Large intestine (tissue), 3 donors: ENCODE measurements around the gene PEAK1. TPM values are rescaled to one million over a fixed set of nuclear protein-coding genes. Genes with fewer than 3 reads are reported as not detected.
A peak's percentile ranks its signal among the peaks of the same experiment; 100 is the strongest.

Experiments used
- DNase-seq, 2 donors: peaks; one replicate each; pipeline versions ENCODE4 v3.0.0 to v3.0.0-alpha.2; 2013
- H3K27ac ChIP-seq: one replicate; pipeline ENCODE4 v1.5.1; 2013; ENCODE audit warnings: low read length
- H3K27me3 ChIP-seq: 2 replicates; pipeline ENCODE4 v1.6.1; 2013; ENCODE audit warnings: low read length; ENCODE audit not compliant: control insufficient read depth, insufficient read depth
- H3K36me3 ChIP-seq: 2 replicates; pipeline ENCODE4 v1.6.1; 2013; ENCODE audit warnings: low read length; ENCODE audit not compliant: control insufficient read depth, insufficient read depth
- H3K4me1 ChIP-seq: one replicate; pipeline ENCODE4 v1.6.1; 2013; ENCODE audit warnings: low read length; ENCODE audit not compliant: control insufficient read depth, insufficient read depth
- H3K4me3 ChIP-seq: one replicate; pipeline ENCODE4 v1.5.1; 2013; ENCODE audit warnings: low read length
- H3K9me3 ChIP-seq: one replicate; pipeline ENCODE4 v1.6.1; 2013; ENCODE audit warnings: mild to moderate bottlenecking, low read depth, low read length, moderate library complexity; ENCODE audit not compliant: control insufficient read depth
- WGBS: methylation state at CpG from one replicate; pipeline ENCODE4 v1.1.5; 2013; ENCODE audit warnings: low lambda C conversion rate; ENCODE audit not compliant: insufficient coverage; 5-methylcytosine and 5-hydroxymethylcytosine counted together
- polyA plus RNA-seq: library from polyadenylated mRNA; unstranded; fragments of 120-200 nt; gene quantifications from one replicate; pipeline ENCODE4 v1.2.1, GENCODE V29; 2013

PEAK1 gene
- polyA plus RNA-seq, 1 donor, result 25.7 TPM

DNA sequence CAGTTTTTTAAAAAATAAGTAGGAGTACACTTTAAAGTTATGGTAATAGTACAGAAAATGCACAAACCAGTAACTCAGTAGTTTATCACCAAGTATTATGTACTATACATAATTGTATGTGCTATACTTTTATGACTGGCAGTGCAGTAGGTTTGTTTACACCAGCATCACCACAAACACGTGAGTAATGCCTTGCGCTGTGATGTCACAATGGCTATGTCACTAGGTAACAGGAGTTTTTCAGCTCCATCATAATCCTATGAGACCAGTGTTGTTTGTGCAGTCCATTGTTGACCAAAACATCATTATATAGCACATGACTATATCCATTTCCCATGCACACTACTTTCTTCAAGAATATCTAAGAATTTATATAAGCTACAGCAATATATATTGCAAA, 280.6 kb downstream of the PEAK1 start:
- H3K4me1 ChIP-seq, result peaks cover 19% of the 10 kb centered on the region
- no peak overlapping the region for H3K4me3 ChIP-seq
- H3K36me3 ChIP-seq, result peaks cover 3% of the 10 kb centered on the region
- H3K27ac ChIP-seq, result no peak overlapping the region
- no CpG with 5 or more reads among the region's 2 CpGs for WGBS
- no peaks in the 10 kb centered on the region for H3K27me3 ChIP-seq
- DNase-seq, result no peak
- peaks cover 22% of the 10 kb centered on the region for H3K9me3 ChIP-seq

DNA sequence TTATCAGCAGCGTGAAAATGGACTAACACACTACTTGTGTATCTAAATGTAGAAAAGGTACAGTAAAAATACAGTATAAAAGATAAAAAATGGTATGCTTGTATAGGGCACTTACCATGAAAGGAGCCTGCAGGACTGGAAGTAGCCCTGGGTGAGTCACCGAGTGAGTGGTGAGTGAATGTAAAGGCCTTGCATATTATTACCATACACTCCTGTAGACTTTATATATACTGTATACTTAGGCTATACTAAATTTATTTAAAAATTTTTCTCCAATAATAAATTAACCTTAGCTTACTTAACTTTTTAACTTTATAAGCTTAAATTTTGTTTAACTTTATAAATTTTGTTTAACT, 281.8 kb downstream of the PEAK1 start:
- DNase-seq, result peak in 1 of 2 donors; percentile 40
- peaks cover 7% of the 10 kb centered on the region for H3K4me1 ChIP-seq
- H3K4me3 ChIP-seq, result no peak overlapping the region
- peaks cover 10% of the 10 kb centered on the region for H3K36me3 ChIP-seq
- no CpG with 5 or more reads among the region's 2 CpGs for WGBS
- H3K27me3 ChIP-seq, result no peaks in the 10 kb centered on the region
- H3K27ac ChIP-seq, result peak overlapping the region; percentile 65
- peaks cover 22% of the 10 kb centered on the region for H3K9me3 ChIP-seq

DNA sequence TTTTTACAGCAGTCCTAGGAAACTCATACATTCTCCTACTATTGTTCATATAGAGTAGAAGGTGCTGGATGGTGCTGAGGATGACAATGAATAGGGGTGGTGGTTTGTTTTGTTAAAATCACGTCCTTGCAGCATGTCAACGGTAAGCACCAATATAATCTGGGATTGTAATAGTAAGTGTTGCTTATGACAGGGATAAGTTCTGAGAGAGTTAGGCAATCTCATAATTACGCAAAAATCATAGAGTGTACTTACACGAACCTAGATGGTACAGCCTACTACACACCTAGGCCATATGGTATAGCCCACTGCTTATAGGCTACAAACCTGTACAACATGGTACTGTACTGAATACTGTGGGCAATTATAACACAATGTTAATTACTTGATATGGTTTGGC, 284.7 kb downstream of the PEAK1 start:
- peaks cover 5% of the 10 kb centered on the region for H3K4me1 ChIP-seq
- no peak for DNase-seq
- peaks cover 11% of the 10 kb centered on the region for H3K9me3 ChIP-seq
- H3K27ac ChIP-seq, result no peak overlapping the region
- no peaks in the 10 kb centered on the region for H3K27me3 ChIP-seq
- 100% methylated on average over 1 of the region's 4 CpGs for WGBS
- H3K36me3 ChIP-seq, result peaks cover 18% of the 10 kb centered on the region
- no peak overlapping the region for H3K4me3 ChIP-seq

DNA sequence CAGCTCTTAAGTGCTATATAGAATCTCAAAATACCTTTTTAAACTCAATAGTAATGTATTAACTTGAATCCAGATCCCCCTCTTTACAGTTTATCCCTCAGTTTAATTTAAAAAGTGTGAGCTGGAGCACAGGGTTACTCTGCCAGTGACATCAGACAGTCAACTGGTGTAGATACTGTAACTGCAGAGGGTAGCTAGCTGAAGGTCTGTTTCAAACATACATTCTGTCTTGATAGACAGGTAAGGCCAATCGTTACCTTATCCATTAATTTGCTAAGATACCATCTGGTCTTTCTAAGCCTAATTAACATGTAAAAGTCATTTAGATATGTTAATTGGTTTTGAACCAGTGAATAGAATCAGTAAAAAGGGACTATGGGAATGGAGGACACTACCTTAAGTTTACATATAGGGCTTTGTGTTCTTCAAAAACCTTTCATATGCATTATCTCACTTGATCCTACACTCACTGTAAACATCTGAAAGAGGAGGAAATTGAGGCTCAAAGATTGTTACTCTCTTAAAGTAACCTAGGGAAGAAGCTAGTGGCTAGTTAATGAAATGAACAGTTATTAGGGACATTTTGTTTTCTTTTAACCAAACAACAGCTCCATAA, 289.5 kb downstream of the PEAK1 start:
- H3K27ac ChIP-seq, result no peak overlapping the region
- H3K4me1 ChIP-seq, result peaks cover 9% of the 10 kb centered on the region
- WGBS, result no CpG with 5 or more reads among the region's 1 CpG
- H3K4me3 ChIP-seq, result no peak overlapping the region
- DNase-seq, result no peak
- no peaks in the 10 kb centered on the region for H3K27me3 ChIP-seq
- H3K36me3 ChIP-seq, result peaks cover 18% of the 10 kb centered on the region
- H3K9me3 ChIP-seq, result no peaks in the 10 kb centered on the region

DNA sequence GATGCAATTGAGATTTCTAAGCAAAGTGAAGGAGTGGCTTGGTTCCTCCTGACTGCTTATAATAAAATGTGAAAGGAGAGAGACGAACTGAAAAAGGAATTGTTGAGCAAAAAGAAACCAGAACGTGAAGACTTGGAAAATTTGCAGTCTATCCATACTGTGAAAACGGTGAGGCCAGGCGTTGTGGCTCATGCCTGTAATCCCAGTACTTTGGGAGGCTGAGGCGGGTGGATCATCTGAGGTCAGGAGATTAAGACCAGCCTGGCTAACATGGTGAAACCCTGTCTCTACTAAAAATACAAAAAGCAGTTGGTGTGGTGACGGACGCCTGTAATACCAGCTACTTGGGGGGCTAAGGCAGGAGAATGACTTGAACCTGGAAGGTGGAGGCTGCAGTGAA, 292.3 kb downstream of the PEAK1 start:
- no peak overlapping the region for H3K27ac ChIP-seq

DNA sequence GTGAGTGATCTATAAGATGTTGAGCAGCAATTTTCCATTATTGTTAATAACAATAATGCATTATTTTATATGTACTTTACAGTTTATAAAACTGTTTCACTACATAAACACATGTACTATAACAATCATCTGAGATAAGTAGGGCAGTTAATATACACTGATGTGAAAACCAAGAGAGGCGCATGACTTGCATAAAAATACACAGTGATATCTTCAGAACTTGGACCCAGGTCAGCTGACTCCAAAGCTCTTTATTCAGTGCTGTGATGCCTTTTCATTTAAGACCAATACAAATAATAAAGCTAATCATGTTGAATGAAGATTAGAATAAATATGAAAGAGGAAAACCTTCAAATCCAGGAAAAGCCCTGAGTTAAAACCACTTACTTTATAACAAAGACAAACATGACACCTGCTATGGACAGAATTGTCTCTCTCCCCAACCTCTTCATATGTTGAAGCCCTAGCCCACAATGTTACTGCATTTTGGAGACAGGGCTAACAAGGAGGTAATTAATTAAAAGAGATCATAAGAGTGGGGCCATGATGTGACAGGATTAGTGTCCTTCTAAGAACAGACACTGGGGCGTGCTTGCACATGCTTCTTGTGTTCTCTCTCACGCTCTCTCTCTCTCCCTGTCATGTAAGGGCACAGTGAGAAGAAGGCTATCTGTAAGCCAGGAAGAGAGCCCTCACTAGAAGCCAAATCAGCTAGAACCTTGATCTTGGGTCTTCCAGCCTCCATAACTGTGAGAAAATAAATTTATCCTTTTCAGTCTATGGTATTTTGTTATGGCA, 293.2 kb downstream of the PEAK1 start:
- peaks cover 9% of the 10 kb centered on the region for H3K4me1 ChIP-seq
- no CpG with 5 or more reads among the region's 3 CpGs for WGBS
- no peaks in the 10 kb centered on the region for H3K9me3 ChIP-seq
- no peaks in the 10 kb centered on the region for H3K27me3 ChIP-seq
- DNase-seq, result peak; percentile 59 to 77
- H3K36me3 ChIP-seq, result peaks cover 1% of the 10 kb centered on the region
- no peak overlapping the region for H3K4me3 ChIP-seq
- peak overlapping the region; percentile 41 for H3K27ac ChIP-seq

More for the DNA sequence above, 292.3 kb downstream of the PEAK1 start:
- Histone ChIP-seq H3K4me1 (peaks cover 9% of the 10 kb centered on the region), H3K36me3 (peaks cover 7% of the 10 kb centered on the region), H3K4me3 (no peak overlapping the region), H3K27me3 (no peaks in the 10 kb centered on the region), H3K9me3 (no peaks in the 10 kb centered on the region)
- WGBS, result 100% methylated on average over 2 of the region's 7 CpGs
- DNase-seq, result no peak

DNA sequence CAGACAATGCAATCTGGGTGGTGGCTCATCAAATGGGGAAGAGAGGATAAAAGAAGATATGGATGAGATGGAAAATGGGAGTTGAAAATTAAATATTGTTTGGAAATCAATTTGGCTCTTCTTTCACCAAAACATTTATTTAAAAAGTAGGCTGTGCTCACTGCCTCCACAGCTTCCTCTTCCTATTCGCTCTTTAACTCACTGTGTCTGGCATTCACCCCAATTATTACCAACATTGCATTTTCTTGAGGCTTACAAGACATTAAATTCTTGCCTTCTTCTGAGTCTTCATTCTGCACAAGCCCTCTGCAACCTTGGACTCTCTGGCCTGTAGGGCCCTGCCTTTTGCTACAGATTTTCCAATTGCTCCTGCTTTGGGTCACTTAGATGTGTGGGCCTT, 296.1 kb downstream of the PEAK1 start:
- DNase-seq, result no peak
- H3K27me3 ChIP-seq, result no peaks in the 10 kb centered on the region
- no peak overlapping the region for H3K27ac ChIP-seq
- no peak overlapping the region for H3K4me3 ChIP-seq
- WGBS, result 100% methylated on average over 1 of the region's 1 CpG
- H3K9me3 ChIP-seq, result no peaks in the 10 kb centered on the region
- H3K4me1 ChIP-seq, result peaks cover 9% of the 10 kb centered on the region
- H3K36me3 ChIP-seq, result no peaks in the 10 kb centered on the region

DNA sequence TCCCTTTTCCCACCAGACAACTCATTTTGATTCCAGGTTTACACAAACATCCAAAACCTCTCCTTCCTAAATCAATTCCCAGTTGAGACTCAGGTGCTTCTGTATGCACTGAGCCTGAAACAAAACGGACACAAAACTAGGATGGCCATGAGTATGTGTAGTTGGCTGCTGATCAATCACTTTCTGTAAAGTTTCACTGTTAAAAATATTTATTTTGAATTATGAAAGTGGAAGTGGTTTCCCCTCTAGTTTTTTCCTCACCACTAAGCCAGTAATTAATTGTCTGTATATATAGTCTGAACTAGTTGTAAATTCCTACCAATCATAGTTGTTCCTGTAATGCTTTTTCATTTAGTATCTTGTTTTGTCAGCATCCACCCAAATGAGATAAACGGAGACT, 297.3 kb downstream of the PEAK1 start:
- H3K4me1 ChIP-seq, result peaks cover 9% of the 10 kb centered on the region
- H3K4me3 ChIP-seq, result no peak overlapping the region
- H3K27me3 ChIP-seq, result no peaks in the 10 kb centered on the region
- no CpG with 5 or more reads among the region's 2 CpGs for WGBS
- H3K27ac ChIP-seq, result no peak overlapping the region
- no peaks in the 10 kb centered on the region for H3K9me3 ChIP-seq
- DNase-seq, result no peak
- no peaks in the 10 kb centered on the region for H3K36me3 ChIP-seq

DNA sequence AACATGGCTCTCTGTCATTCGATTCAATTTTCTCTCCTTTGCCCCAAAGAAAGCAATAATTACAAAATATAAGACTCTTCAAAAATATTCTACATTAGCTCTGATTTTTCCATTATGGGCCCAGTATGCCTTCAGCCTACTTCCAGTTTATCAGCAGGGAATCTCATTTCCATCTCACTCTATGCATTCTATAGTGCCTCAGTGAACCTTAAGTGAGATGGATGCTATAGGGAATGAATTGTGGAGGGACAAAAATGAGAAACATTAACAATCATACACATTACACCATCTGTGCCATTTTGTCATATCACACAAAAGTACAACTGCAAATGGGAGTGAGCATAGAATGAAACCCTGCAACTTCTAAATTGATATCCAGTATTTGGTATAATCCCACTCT, 298.3 kb downstream of the PEAK1 start:
- Histone ChIP-seq H3K4me3 (no peak overlapping the region), H3K36me3 (no peaks in the 10 kb centered on the region), H3K9me3 (no peaks in the 10 kb centered on the region), H3K4me1 (peaks cover under 1% of the 10 kb centered on the region), H3K27ac (no peak overlapping the region), H3K27me3 (no peaks in the 10 kb centered on the region)
- 100% methylated on average over 1 of the region's 1 CpG for WGBS
- no peak for DNase-seq

DNA sequence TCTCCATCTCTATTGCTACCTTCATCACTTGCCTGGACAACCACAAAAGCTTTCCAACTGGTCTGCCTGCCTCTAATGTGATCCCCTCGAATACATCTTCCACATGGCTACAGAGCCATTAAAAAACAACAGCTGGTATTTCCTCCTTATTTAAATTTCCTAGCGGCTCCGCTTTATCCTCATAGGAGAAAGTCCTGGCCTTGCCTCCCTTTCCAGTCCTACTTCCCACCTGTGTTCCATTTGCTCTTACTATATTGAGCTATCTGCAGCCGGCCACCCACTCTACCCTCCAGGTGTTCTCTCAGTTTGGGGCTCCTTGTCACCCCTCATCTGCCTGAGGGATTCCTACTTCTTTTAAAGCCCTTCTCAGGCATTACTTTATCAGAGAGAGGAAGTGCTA, 299.3 kb downstream of the PEAK1 start:
- Histone ChIP-seq H3K9me3 (no peaks in the 10 kb centered on the region), H3K36me3 (no peaks in the 10 kb centered on the region), H3K27me3 (no peaks in the 10 kb centered on the region), H3K4me3 (no peak overlapping the region), H3K27ac (no peak overlapping the region), H3K4me1 (no peaks in the 10 kb centered on the region)
- DNase-seq, result no peak
- no CpG with 5 or more reads among the region's 4 CpGs for WGBS

DNA sequence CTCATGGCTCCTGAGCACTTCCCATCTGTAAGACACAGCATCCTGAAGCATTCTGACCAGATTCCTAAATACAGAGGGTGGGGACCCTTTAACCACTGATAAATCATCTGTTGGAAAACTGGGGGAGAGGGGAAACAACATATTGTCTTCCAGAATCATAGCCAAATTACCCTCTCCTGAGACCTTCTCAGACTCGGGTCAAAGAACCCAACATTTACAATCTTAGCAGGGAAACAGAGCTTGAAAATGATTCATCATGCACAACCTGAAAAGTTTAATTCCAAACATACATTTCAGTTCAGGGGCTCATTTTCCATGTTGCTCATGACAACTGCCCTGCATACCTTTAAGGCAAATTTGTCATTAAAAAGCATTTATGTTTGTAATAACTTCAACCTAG, 300.5 kb downstream of the PEAK1 start:
- DNase-seq, result no peak
- H3K27ac ChIP-seq, result no peak overlapping the region
- H3K4me1 ChIP-seq, result no peaks in the 10 kb centered on the region
- no peak overlapping the region for H3K4me3 ChIP-seq
- WGBS, result no CpG with 5 or more reads among the region's 1 CpG
- H3K9me3 ChIP-seq, result no peaks in the 10 kb centered on the region
- peaks cover 6% of the 10 kb centered on the region for H3K36me3 ChIP-seq
- H3K27me3 ChIP-seq, result no peaks in the 10 kb centered on the region
